ENCODE results near the gene SMAD3.

DNA sequence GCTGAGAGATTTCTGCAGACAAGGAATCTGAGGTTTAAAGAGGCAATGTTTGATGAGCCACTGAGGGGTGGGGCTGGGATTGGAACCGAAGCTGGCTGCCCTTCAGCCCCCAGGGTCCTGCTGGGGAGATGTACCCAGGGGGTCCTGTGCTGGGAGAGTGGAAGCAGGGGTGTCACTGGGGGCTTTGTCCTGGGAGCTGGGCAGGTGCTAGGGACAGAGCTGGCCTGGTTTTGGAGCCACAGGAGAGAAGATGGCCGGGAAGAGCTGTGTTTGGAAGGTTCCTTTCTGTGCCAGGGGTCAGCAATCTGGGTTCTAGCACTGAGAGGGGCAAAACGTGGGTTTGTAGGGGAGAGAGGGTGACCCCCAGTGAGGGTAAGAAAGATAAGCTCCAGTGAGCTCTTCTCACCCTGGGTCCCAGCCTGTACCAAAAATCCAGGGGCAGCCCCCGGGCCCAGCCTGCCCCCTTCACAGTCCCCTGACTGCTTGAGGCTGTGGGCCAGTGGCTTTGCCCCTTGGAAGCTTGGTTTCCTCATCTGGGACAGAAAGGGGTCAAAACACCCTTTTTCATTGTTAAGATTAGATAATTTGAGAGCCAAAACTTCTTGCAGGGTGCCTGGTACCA is 69.6 kb downstream of the SMAD3 start:
- TF ChIP-seq ZNF274 (IDR thresholded peaks at IDR 0.05; ENCODE audit: low read depth, low read length) (no peak), YY1 (IDR thresholded peaks at IDR 0.05; ENCODE audit: insufficient read depth, insufficient read length) (no peak)
